Thoracic aorta (tissue), 2 donors: ENCODE data around the gene MAN2A1. TPM values are rescaled to one million over a fixed set of nuclear protein-coding genes. Genes with fewer than 3 reads are reported as not detected.

Experiments
- ATAC-seq: fragments of 150-250 bp; one replicate; pipeline ENCODE4 v1.8.0; 2017; ENCODE audit warnings: low read depth; ENCODE audit not compliant: insufficient number of reproducible peaks, low FRiP score
- DNase-seq: peaks from one replicate; pipeline ENCODE4 v3.0.0-alpha.2; 2020; ENCODE audit warnings: low spot score
- H3K27ac ChIP-seq, 2 donors: fragments of 200-600 bp; sonication (generic); 1 replicate in 1 of 2; 2 replicates in 1 of 2; pipeline ENCODE4 v1.5.1; 2016; ENCODE audit warnings: mild to moderate bottlenecking in 2 of 2, moderate library complexity in 2 of 2
- H3K27me3 ChIP-seq: fragments of 200-600 bp; sonication (generic); replicated peaks from 2 replicates; pipeline ENCODE4 v1.6.0; 2016; ENCODE audit warnings: mild to moderate bottlenecking; ENCODE audit not compliant: insufficient read depth
- H3K36me3 ChIP-seq: fragments of 200-600 bp; sonication (generic); one replicate; pipeline ENCODE4 v1.5.1; 2016
- H3K4me1 ChIP-seq, 2 donors: fragments of 200-600 bp; sonication (generic); 1 replicate in 1 of 2; 2 replicates in 1 of 2; pipeline versions ENCODE4 v1.5.1 to v1.6.0; 2016; ENCODE audit warnings: low read depth in 2 of 2, mild to moderate bottlenecking in 1 of 2; ENCODE audit not compliant: control insufficient read depth in 1 of 2
- H3K4me3 ChIP-seq: fragments of 200-600 bp; sonication (generic); 2 replicates; pipeline ENCODE4 v1.5.1; 2016; ENCODE audit warnings: mild to moderate bottlenecking
- H3K9me3 ChIP-seq: fragments of 200-600 bp; sonication (generic); 2 replicates; pipeline ENCODE4 v1.5.1; 2016
- total RNA-seq, 2 donors: library from RNA; depleted of rRNA; stranded (reverse); fragments of >200 nt; gene quantifications; one replicate each; pipeline versions ENCODE4 v1.1.0 to v1.2.3, GENCODE V29; 2016
- TF ChIP-seq, protein P1 (sequence below): fragments of 200-600 bp; sonication (generic); IDR thresholded peaks from one replicate; pipeline ENCODE4 v1.5.1; 2019; ENCODE audit warnings: antibody characterized with exemption

The MAN2A1 gene
- total RNA-seq, 2 donors from 2014 or later: 64.8 to 82.8 TPM

DNA sequence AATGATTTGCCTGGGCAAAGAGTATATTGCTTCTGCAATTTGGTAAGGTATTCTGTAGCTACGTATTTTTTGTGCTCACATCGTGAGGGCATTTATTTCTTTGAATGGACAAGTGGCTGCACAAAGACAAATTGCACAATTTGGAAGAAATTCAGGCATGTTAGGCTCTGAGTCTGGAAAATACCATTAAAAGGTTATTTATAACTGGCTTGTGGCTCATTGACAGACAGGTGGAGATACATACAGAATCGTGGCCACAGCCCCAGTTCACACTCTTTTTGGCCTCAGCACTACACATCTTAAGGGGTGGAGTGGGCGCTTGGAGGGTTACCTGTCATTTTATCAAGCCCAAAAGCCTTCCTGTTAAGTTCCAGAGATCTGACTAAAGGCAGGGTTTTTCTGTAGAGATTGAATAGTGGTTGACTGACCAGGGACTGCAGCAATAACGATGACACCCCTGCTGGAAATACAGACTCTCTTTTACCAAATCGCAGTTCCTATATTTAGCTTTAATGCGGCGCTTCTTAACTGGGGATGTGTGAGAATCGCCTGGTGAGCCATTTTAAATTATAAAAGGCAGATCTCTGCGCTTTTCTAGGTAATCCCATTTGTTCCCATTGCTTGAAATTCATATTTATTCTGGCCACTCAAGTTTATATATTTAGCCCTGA lies 14.7 kb downstream of the MAN2A1 start:
- H3K27ac ChIP-seq: peak overlapping the region; percentile 66 to 77
- no peak for ATAC-seq

DNA sequence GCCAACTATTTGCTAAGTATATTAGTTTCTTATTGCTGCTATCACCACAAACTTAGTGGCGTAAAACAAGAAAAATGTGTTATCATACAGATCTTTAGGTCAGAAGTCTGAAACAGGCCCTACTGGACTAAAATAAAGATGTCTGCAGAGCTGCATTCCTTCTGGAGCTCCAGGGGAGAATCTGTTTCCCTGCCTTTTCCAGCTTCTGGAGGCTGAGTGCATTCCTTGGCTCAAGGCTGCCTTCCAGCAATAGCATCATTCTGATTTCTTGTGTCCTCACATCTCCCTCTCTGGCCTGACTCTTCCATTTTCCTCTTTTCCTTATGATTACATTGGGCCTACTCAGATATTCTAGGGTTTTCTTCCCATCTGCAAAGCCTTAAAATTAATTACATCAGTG lies 15.9 kb downstream of the MAN2A1 start:
- Histone ChIP-seq H3K9me3 (no peaks in the 10 kb centered on the region), H3K4me3 (no peak overlapping the region), H3K36me3 (no peaks in the 10 kb centered on the region), H3K27me3 (no peaks in the 10 kb centered on the region), H3K4me1 (peaks cover 25 to 64% of the 10 kb centered on the region in 2 donors), H3K27ac (peak overlapping the region; percentile 66 to 77)
- ATAC-seq (no peak), DNase-seq (no peak)
- TF ChIP-seq, protein P1, sequence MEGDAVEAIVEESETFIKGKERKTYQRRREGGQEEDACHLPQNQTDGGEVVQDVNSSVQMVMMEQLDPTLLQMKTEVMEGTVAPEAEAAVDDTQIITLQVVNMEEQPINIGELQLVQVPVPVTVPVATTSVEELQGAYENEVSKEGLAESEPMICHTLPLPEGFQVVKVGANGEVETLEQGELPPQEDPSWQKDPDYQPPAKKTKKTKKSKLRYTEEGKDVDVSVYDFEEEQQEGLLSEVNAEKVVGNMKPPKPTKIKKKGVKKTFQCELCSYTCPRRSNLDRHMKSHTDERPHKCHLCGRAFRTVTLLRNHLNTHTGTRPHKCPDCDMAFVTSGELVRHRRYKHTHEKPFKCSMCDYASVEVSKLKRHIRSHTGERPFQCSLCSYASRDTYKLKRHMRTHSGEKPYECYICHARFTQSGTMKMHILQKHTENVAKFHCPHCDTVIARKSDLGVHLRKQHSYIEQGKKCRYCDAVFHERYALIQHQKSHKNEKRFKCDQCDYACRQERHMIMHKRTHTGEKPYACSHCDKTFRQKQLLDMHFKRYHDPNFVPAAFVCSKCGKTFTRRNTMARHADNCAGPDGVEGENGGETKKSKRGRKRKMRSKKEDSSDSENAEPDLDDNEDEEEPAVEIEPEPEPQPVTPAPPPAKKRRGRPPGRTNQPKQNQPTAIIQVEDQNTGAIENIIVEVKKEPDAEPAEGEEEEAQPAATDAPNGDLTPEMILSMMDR: no peak

More for the DNA sequence above, 14.7 kb downstream of the MAN2A1 start:
- peaks cover 31 to 70% of the 10 kb centered on the region in 2 donors for H3K4me1 ChIP-seq
- no peaks in the 10 kb centered on the region for H3K27me3 ChIP-seq
- no peaks in the 10 kb centered on the region for H3K9me3 ChIP-seq
- peak overlapping the region; percentile 48 for H3K4me3 ChIP-seq
- DNase-seq: no peak
- TF ChIP-seq, protein P1: no peak
- no peaks in the 10 kb centered on the region for H3K36me3 ChIP-seq

DNA sequence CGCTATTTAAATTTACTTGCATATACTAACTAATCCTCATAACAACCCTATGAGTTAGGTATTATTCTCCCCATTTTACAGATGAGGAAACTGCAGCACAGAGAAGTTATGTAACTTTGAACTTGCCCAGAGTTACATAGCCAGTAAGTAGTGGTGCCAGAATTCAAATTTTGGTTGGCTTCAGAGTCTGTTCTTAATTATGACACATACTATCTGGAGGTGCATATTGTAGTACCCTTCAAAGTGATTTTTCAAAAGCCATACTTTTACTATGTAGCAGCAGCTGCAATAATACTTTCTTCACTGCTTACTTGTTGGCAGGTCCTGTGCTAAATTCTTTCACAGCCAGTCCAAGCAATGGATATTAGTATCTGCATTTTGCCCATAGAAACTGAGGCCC lies 16.4 kb downstream of the MAN2A1 start:
- no peak overlapping the region for H3K27ac ChIP-seq
- DNase-seq (no peak), ATAC-seq (no peak)
- no peak overlapping the region for H3K4me3 ChIP-seq
- TF ChIP-seq, protein P1: no peak
- no peaks in the 10 kb centered on the region for H3K27me3 ChIP-seq
- H3K9me3 ChIP-seq: no peaks in the 10 kb centered on the region
- H3K36me3 ChIP-seq: no peaks in the 10 kb centered on the region
- H3K4me1 ChIP-seq: peaks cover 25 to 59% of the 10 kb centered on the region in 2 donors

- no peak overlapping the region for H3K27ac ChIP-seq
- no peak for ATAC-seq
- DNase-seq: no peak
- no peak overlapping the region for H3K4me3 ChIP-seq
- no peaks in the 10 kb centered on the region for H3K36me3 ChIP-seq
- TF ChIP-seq, protein P1: no peak
- peaks cover 29 to 57% of the 10 kb centered on the region in 2 donors for H3K4me1 ChIP-seq
- no peaks in the 10 kb centered on the region for H3K27me3 ChIP-seq
- no peaks in the 10 kb centered on the region for H3K9me3 ChIP-seq
Observed at GRCh38 chr5:109707531-109707930, 17.8 kb downstream of the MAN2A1 start.

DNA sequence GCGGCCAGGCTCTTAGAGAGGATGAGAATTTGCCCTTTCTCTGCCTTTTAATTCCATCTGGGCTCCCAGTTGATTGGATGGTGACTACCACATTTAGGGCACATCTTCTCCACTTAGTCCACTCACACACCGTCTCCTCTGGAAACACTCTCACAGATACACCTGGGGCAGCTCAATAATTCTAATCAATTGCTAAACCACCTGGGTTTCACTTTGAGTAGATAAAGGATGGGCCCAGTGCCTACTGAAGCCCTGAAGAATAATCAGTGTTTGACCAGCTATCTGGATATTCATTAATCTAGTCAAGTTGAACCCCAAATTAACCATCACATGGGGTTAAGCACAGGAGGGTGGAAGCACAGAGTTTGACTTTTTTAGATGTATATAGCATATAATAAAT lies 19.1 kb downstream of the MAN2A1 start:
- DNase-seq: no peak
- no peaks in the 10 kb centered on the region for H3K27me3 ChIP-seq
- no peak overlapping the region for H3K27ac ChIP-seq
- no peak for ATAC-seq
- H3K4me3 ChIP-seq: no peak overlapping the region
- no peaks in the 10 kb centered on the region for H3K36me3 ChIP-seq
- H3K4me1 ChIP-seq: peaks cover 26 to 57% of the 10 kb centered on the region in 2 donors
- no peaks in the 10 kb centered on the region for H3K9me3 ChIP-seq
- TF ChIP-seq, protein P1: no peak
